Adrenal gland (tissue), 5 donors: ENCODE data around the gene GAMT.

Experiments
- POLR2A ChIP-seq, 2 donors: fragments of 450-650 bp; IDR thresholded peaks; one replicate each; pipeline ENCODE4 v1.6.1; 2017; ENCODE audit warnings: antibody characterized with exemption in 2 of 2, mild to moderate bottlenecking in 2 of 2, moderate library complexity in 1 of 2
- TF ChIP-seq, protein P1 (sequence below), 6 experiments: fragments of 450-650 bp in 4 of 6; fragments of 200-600 bp in 2 of 6; sonication (generic) in 1 of 6; IDR thresholded peaks; 1 replicate in 5 of 6; 2 replicates in 1 of 6; pipeline versions ENCODE4 v1.5.1 to v1.8.0; 2016 to 2021; ENCODE audit warnings: antibody characterized with exemption in 6 of 6, mild to moderate bottlenecking in 2 of 6, moderate library complexity in 1 of 6
- donor health status: DM: no; HTN: no; CAD: no.

DNA sequence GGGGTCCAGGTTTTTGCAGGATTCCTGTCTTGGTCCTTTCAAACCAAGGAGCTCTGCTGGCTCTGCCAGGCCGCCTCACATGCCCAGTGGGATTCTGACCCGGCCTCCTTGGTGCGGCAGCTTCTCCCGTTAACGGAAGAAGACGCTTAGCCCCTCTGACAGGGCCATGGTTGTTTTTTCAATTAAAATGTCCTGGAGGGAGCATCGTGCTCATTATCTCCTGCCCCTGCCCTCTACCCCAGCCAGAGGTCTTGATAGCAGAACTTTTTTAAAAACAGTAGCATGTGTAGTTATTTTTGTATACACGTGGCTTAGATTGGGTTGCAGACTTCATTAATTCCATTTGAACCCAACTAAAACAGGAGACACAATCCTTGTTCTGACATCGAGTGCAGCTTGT, 25.4 kb upstream of the GAMT start:
- TF ChIP-seq, protein P1, sequence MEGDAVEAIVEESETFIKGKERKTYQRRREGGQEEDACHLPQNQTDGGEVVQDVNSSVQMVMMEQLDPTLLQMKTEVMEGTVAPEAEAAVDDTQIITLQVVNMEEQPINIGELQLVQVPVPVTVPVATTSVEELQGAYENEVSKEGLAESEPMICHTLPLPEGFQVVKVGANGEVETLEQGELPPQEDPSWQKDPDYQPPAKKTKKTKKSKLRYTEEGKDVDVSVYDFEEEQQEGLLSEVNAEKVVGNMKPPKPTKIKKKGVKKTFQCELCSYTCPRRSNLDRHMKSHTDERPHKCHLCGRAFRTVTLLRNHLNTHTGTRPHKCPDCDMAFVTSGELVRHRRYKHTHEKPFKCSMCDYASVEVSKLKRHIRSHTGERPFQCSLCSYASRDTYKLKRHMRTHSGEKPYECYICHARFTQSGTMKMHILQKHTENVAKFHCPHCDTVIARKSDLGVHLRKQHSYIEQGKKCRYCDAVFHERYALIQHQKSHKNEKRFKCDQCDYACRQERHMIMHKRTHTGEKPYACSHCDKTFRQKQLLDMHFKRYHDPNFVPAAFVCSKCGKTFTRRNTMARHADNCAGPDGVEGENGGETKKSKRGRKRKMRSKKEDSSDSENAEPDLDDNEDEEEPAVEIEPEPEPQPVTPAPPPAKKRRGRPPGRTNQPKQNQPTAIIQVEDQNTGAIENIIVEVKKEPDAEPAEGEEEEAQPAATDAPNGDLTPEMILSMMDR (IDR thresholded peaks at IDR 0.05) = no peak
- TF ChIP-seq POLR2A (IDR thresholded peaks at IDR 0.05) = no peak
